Stimulated activated naive CD8-positive, alpha-beta T cell treated with anti-CD3 and anti-CD28 coated beads, Interleukin-15, Interleukin-2, amounts not matched to agents 100 ng/mL and 50 ng/mL, for 24 hours (primary cell): ENCODE measurements around the gene COA8.

Source experiments
- H3K27ac Mint-ChIP-seq: one replicate; pipeline ENCODE4 v1.8.0; 2021; ENCODE audit warnings: mild to moderate bottlenecking, mixed read lengths
- H3K27me3 Mint-ChIP-seq: one replicate; pipeline ENCODE4 v1.8.0; 2021; ENCODE audit warnings: mixed read lengths
- H3K36me3 Mint-ChIP-seq: one replicate; pipeline ENCODE4 v1.8.0; 2021; ENCODE audit warnings: low read depth, mixed read lengths
- H3K4me1 Mint-ChIP-seq: one replicate; pipeline ENCODE4 v1.8.0; 2021; ENCODE audit warnings: low read depth, mixed read lengths
- H3K4me3 Mint-ChIP-seq: one replicate; pipeline ENCODE4 v1.8.0; 2021; ENCODE audit warnings: mild to moderate bottlenecking, mixed read lengths
- H3K9me3 Mint-ChIP-seq: one replicate; pipeline ENCODE4 v1.8.0; 2021; ENCODE audit warnings: mixed read lengths

Gene COA8

DNA sequence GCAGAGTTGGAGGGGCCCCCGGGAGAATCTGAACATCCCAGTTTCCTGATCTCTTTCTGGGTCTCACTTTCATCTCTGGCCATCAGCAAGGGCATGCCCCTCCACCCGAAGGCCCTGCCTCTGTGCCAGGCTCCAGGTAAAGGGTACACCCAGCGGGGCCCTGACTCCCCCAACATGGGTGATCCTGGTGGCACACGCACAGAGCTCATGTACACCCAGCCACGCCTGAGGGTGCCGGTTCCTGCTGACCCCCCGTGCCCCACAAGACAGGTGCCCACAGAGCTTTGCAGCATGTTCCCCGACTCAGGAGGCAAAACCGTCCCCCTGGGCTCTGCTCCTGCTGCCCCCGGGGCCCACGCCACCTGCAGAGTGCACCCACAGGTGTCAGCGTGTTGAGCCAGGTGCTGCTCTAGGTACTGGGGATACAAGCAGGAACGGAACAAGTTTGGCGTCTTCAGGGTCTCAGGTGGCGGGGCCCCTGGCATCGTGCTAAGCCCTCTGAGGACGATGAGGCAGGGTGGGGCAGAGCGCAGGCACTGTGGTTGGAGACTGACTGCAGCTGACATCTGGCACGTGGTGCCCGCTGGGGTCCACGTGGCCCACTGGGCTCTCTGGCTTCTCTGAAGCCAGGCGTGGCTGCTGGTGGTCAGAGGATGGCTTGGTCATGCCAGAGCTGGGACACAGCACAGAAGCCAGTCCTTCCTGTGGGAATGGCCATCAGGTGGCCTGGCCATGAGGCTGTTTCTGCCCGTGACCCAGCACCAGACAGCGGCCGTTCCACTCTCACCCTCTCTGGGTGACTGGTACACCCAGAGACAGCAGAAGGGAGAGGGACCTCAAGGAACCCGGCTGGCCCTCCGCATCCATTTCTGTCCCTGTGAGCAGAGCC, 14.1 kb upstream of the COA8 start:
- no peak overlapping the region for H3K27ac Mint-ChIP-seq
- H3K4me1 Mint-ChIP-seq, result no peaks in the 10 kb centered on the region
- no peaks in the 10 kb centered on the region for H3K27me3 Mint-ChIP-seq
- no peak overlapping the region for H3K4me3 Mint-ChIP-seq
- H3K9me3 Mint-ChIP-seq, result no peaks in the 10 kb centered on the region
- no peaks in the 10 kb centered on the region for H3K36me3 Mint-ChIP-seq

DNA sequence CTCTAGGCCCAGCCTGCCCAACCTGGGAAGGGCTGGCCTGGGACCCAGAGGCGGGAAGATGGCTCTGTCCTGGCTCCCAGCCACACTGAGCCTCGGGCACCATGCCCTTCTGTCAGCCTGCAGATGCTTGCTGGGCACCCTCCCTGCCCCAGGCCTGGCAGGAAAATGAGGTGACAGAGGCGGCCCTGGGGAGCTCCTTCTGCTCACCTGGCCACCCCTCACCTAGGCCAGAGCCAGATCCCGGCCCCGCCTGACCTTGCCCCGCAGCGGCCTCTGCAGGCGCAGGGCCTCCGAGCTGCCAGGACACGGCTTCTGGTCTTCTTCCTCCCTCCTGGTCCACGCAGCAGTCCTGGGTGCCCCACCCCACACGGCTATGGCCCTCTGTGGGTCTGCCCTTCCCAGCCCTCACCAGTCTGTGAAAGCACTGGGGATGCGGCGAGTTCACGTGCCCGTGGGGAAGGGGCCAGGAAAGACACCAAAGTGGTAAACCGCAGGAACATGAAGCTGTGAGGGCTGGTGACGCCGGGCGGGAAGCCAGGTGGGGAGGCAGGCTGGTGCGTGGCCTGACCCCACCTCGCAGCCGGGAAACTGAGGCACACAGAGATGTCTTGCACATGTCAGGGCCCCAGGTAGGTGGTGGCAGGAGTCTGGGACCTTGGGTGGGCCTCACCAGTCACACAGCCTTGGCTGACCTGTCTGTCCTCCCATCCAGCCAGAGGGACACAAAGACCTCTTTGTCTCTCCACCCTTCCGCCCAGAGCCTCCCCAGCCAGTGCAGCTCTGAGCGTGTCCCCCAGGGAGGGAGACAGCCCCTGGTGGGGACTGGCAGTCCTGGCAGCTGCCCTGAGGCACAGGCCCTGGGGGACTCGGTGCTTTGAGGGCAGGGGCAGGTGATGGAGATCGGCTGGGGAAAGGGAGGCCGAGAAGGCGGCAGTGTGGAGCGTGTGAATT, 13.1 kb upstream of the COA8 start:
- H3K36me3 Mint-ChIP-seq, result no peaks in the 10 kb centered on the region
- H3K27ac Mint-ChIP-seq, result no peak overlapping the region
- no peaks in the 10 kb centered on the region for H3K27me3 Mint-ChIP-seq
- no peak overlapping the region for H3K4me3 Mint-ChIP-seq
- H3K9me3 Mint-ChIP-seq, result no peaks in the 10 kb centered on the region
- no peaks in the 10 kb centered on the region for H3K4me1 Mint-ChIP-seq

DNA sequence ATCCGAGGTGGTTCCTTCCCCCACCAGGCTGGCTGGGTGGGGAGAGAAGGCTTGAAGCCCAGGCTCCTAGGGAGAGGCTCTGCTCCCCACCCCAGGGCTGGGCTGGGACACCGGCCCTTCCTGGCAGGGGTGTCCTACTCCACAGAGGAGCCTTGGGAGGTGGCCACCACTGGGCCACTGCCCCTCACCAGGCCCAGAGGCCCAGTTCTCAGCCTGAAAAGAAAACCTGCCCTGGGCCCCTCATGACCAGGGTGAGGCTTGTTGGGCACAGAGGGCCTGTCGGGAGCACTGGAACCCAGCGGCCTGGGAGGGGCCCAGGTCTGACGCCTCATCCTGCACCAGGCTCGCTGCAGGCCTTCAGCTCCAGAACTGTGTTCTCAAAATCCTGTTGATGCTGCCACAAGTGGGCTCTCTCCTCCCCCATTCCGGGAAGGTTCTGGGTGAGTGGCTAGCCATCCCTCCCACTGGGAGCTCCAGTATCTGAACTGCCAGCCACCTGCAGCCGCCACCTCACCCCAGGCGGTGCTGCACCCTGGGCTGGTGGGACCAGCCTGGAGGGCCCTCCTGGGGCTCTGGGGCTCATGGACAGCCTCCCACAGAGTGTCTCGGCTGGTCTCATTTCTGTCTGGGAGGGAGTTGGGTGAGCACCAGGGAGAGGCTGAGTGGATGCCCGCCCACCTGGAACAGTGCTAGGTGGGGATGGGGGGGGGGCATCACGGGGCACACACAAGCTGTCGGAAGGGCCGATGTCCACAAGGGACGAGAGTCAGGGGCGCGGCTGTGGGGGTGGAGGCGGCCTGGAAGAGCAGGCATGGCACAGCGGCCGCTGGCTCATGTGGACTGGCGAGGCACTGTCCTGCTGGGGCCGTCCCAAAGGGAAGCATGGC, 12.1 kb upstream of the COA8 start:
- Mint-ChIP-seq H3K36me3 (no peaks in the 10 kb centered on the region), H3K27ac (no peak overlapping the region), H3K4me3 (no peak overlapping the region), H3K4me1 (no peaks in the 10 kb centered on the region), H3K9me3 (no peaks in the 10 kb centered on the region), H3K27me3 (no peaks in the 10 kb centered on the region)

DNA sequence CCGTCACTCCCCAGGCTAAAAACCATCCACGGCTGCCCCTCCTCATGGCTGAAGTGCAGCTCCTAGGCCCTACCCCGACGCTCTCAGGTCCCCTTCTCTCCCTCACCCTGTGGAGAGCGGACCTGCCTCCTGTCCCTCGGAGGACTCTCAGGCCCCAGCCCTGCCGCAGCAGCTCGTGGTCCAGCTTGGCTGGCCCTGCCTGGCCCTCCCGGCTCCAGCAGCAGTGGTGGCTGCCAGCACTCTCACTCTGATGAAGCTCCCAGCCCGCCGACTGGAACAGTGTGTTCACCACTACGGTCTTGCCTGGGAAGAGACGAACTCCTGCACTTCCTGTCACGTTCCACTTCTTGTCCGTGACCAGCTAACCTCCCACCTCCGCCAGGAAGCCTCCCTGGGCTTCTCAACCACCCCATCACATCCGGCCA, 11.4 kb upstream of the COA8 start:
- no peak overlapping the region for H3K4me3 Mint-ChIP-seq
- no peaks in the 10 kb centered on the region for H3K36me3 Mint-ChIP-seq
- H3K27ac Mint-ChIP-seq, result no peak overlapping the region
- H3K9me3 Mint-ChIP-seq, result no peaks in the 10 kb centered on the region
- no peaks in the 10 kb centered on the region for H3K4me1 Mint-ChIP-seq
- H3K27me3 Mint-ChIP-seq, result no peaks in the 10 kb centered on the region

DNA sequence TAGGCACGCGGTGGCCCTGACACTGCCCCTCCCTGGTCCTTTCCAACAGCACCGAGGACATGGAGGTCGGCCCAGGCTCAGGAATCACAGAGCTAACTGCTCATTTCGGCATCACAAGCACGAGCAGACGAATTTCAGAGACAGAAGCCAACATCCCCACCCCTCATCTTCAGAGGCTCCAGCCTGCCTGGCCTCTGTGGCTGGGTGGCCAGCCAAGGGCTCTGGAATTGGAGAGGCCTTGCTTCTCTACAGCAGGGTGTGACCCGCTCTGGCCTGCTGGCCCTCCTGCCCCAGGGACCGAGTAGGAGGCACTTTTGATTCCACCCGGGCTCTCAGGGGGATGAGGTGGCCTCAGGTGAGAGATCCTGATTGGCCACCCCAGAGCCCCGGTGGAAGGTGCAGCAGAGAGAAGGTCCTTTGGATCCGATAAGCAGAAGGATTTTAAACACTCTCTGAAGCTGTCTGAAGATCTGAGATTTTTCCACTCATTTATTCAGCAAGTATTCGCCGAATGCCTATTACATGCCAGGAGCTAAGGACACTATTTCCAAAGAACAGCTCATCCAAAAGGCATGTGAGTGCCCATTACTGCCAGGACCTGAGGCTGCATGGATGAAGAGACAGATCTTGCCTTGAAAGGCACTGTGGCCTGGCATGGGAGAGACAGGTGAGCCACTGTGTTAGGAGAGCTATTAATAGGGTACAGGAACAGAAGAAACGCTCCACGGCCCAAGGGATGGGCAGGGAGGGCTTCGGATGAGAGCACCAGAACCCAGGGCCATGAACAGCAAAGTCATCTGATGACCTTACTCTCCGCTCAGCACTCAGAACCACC, 10.5 kb upstream of the COA8 start:
- H3K36me3 Mint-ChIP-seq, result no peaks in the 10 kb centered on the region
- H3K4me3 Mint-ChIP-seq, result no peak overlapping the region
- H3K27me3 Mint-ChIP-seq, result no peaks in the 10 kb centered on the region
- no peak overlapping the region for H3K27ac Mint-ChIP-seq
- no peaks in the 10 kb centered on the region for H3K9me3 Mint-ChIP-seq
- H3K4me1 Mint-ChIP-seq, result peaks cover 3% of the 10 kb centered on the region

DNA sequence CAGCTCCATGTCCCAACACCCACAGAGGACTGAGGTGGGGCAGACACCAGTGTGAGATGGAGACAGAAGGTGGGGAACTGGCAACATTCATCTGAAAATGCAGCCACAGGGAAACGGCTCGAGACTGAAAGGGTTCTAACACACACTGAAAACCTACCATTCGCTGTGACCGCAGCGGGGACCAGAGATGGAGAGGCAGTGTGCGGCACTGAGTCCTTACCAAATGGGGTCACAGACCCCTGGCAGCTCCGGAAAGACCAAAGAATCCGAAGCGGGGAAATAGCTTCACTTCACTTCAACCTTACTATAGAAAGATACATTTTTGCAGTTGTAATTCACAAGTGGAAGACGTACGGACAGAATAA, 9.9 kb upstream of the COA8 start:
- no peak overlapping the region for H3K4me3 Mint-ChIP-seq
- H3K27ac Mint-ChIP-seq, result no peak overlapping the region
- no peaks in the 10 kb centered on the region for H3K27me3 Mint-ChIP-seq
- peaks cover 8% of the 10 kb centered on the region for H3K4me1 Mint-ChIP-seq
- no peaks in the 10 kb centered on the region for H3K9me3 Mint-ChIP-seq
- H3K36me3 Mint-ChIP-seq, result no peaks in the 10 kb centered on the region

DNA sequence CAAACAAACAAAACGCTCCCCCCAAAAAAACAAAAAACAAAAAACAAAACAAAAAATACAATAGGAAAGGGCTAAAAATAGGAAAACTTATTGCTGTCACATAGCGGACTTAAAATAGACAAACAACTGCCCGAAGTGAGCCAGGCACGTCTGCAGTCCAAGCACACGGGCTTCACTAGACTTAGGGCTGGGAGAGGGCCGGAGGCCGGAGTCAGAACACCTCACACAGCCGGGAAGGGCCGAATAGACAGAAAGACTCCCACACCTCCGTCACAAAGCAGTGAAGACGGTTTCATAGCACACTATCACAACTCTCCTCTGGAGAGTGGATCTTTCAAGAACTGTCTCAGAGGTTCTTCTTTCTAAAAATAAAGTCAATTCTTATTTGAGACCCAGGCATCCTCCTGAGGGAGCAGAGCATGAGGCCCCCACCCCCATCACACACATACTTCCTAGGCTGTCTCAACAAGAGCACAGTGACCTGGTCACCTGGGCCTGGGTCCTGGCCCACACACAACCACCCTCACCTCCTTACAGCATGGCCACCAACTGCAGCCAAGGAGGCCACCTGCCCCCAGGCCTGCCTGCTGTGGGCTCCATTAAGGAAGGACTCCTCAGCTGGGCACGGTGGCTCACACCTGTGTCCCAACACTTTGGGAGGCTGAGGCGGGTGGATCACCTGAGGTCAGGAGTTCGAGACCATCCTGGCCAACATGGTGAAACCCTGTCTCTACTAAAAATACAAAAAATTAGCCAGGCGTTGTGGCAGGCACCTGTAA, 7.0 kb upstream of the COA8 start:
- no peak overlapping the region for H3K27ac Mint-ChIP-seq
- H3K36me3 Mint-ChIP-seq, result peaks cover 22% of the 10 kb centered on the region
- H3K27me3 Mint-ChIP-seq, result no peaks in the 10 kb centered on the region
- H3K4me3 Mint-ChIP-seq, result no peak overlapping the region
- H3K9me3 Mint-ChIP-seq, result no peaks in the 10 kb centered on the region
- H3K4me1 Mint-ChIP-seq, result peaks cover 37% of the 10 kb centered on the region

DNA sequence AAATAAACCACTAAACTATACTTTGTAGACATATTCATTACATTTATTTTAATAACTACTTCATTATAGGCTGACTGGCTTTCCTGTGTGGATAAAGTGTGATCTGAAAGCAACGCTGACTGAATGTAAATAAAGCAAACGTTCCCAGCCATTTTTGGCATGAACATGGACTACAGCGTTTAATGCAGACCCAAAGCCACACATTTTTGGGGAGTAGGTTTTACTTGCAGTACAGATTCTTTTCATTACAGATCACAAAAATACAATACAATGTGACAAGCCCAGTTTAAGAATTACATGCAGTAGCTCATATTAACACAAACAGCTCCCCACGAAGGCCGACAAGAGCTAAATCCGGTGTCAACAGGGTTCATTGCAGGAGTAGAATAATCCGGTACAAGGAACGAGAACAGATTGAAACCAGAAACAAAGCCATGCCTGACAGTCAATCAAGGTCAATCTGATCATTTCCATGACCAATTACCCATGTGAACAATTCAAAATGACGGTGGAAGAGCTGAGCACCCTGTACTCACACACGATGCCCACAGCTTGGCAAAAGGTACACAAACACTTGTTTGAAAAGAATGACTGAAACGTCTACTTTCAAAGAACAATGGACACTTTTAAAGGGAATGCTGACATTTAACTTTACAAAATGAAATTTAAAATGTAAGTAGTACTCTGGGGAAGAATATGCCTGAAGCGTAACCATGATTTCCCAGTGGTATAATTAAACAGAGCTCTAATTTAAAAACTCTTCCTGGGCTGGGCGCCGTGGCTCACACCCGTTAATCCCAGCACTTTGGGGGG, 5.6 kb upstream of the COA8 start:
- no peaks in the 10 kb centered on the region for H3K27me3 Mint-ChIP-seq
- H3K9me3 Mint-ChIP-seq, result no peaks in the 10 kb centered on the region
- peaks cover 32% of the 10 kb centered on the region for H3K36me3 Mint-ChIP-seq
- peaks cover 49% of the 10 kb centered on the region for H3K4me1 Mint-ChIP-seq
- no peak overlapping the region for H3K4me3 Mint-ChIP-seq
- no peak overlapping the region for H3K27ac Mint-ChIP-seq

DNA sequence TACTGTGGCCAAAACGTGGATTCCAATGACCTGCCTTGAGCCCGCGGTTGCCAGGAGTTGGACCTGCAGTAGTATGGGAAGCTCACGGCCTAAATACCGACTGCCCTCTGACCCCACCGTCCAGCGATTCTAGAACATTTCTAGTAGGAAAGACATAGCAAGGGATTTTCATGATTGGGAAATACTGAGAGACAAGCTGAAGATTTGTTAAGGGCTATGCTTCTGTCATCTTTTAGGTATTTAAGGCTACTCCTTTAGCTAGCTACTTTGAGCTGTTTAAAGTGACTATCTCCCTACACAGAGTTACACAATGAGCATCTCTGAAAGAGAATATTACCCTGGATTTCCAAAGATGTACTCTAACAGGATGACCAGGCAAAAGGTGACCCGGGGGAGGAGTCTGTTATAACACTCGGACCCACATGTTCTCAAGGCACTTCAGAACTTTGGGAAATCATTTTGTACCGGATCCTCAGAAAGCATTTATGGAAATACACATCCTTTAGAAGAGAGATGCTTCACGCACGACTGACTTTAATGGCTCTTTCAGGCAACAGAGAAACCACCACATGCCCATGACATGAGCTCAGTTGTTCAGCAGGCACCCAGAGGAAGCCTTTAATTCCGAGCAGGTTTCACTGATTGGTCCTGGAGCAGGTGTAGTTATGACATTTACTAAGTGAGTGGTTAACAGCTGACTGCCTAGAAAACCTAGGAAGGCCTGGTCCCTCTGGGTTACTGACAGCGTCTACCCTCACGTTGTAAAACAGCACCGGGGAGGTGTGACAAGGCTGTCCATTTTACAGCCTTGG, 4.5 kb upstream of the COA8 start:
- H3K27me3 Mint-ChIP-seq, result no peaks in the 10 kb centered on the region
- H3K4me3 Mint-ChIP-seq, result no peak overlapping the region
- peak overlapping the region; percentile 61 for H3K27ac Mint-ChIP-seq
- H3K9me3 Mint-ChIP-seq, result no peaks in the 10 kb centered on the region
- H3K36me3 Mint-ChIP-seq, result peaks cover 32% of the 10 kb centered on the region
- H3K4me1 Mint-ChIP-seq, result peaks cover 50% of the 10 kb centered on the region

DNA sequence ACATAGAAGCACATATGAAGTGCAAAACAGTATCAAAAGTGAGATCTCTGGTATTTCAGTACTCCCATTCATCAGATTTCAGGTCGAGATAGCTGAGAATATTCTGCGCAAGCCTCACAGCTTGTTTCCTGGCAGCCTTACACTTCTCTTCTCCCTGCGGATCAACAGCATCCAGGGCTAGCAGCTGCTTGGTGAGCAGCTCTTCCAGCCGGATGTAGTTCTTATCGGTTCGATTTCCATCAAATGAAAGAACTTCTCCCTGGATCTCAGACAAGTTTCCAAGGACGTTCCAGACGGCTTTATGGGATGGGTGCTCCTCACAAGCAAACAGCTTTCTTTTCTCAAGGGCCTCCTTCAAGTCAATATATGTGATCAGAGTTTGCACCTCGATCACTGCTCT, 3.0 kb upstream of the COA8 start:
- H3K9me3 Mint-ChIP-seq, result no peaks in the 10 kb centered on the region
- no peak overlapping the region for H3K4me3 Mint-ChIP-seq
- peaks cover 32% of the 10 kb centered on the region for H3K36me3 Mint-ChIP-seq
- H3K27me3 Mint-ChIP-seq, result no peaks in the 10 kb centered on the region
- H3K27ac Mint-ChIP-seq, result peak overlapping the region; percentile 8
- H3K4me1 Mint-ChIP-seq, result peaks cover 62% of the 10 kb centered on the region

DNA sequence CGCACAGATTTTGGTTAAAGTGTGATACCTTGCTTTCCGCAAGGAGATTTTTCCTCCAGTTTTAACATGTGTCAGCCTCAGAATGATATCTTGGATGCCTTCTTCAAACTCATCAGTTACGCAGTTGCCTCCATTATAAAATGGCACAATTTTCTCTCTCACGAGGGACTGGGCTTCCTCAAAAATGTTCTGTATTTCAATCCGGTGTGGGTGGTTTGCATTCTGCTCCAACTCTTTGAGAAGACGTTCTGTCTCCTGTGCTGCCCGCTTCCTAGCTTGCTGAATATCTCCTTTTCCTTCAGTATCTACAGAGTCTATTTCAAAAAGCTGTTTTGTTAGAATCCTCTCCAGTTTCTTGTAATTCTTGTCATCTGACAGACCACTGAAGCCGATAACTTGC, 2.1 kb upstream of the COA8 start:
- peaks cover 32% of the 10 kb centered on the region for H3K36me3 Mint-ChIP-seq
- no peaks in the 10 kb centered on the region for H3K27me3 Mint-ChIP-seq
- no peaks in the 10 kb centered on the region for H3K9me3 Mint-ChIP-seq
- peak overlapping the region; percentile 90 for H3K27ac Mint-ChIP-seq
- H3K4me1 Mint-ChIP-seq, result peaks cover 67% of the 10 kb centered on the region
- H3K4me3 Mint-ChIP-seq, result peak overlapping the region; percentile 98
